K562 (cell line): Measurements from ENCODE around the gene BRINP1. TPM values are rescaled to one million over a fixed set of nuclear protein-coding genes. Genes with fewer than 3 reads are reported as not detected.

Source experiments
- ARID4B ChIP-seq: sonication (generic); formaldehyde crosslinking; IDR thresholded peaks from 2 replicates; pipeline ENCODE4 v1.8.0; 2022; ENCODE audit warnings: mild to moderate bottlenecking, missing genetic modification reagents
- CEBPZ ChIP-seq: fragments of 150-350 bp; IDR thresholded peaks from 2 replicates; pipeline ENCODE4 v1.6.1; 2014; ENCODE audit warnings: low read depth, mild to moderate bottlenecking, low read length, borderline replicate concordance
- KLF13 ChIP-seq: fragments of 450-650 bp; IDR thresholded peaks from 2 replicates; pipeline ENCODE4 v1.6.1; 2016; ENCODE audit warnings: missing genetic modification characterization, low read depth, mild to moderate bottlenecking, missing compliant biosample characterization, moderate library complexity, borderline replicate concordance
- TRIM28 ChIP-seq: fragments of 450-650 bp; IDR thresholded peaks from 2 replicates; pipeline ENCODE4 v1.6.1; 2017
- ZNF12 ChIP-seq: sonication (generic); formaldehyde crosslinking; IDR thresholded peaks from 2 replicates; pipeline ENCODE4 v1.4.0; 2020; ENCODE audit warnings: mild to moderate bottlenecking, missing genetic modification reagents
- ZNF431 ChIP-seq: sonication (generic); formaldehyde crosslinking; IDR thresholded peaks from 2 replicates; pipeline ENCODE4 v1.8.0; 2022; ENCODE audit warnings: mild to moderate bottlenecking, missing genetic modification reagents
- polyA plus RNA-seq, 8 experiments: library from polyadenylated mRNA; depleted of rRNA in 4 of 8; stranded (reverse) in 5 of 8; unstranded in 3 of 8; fragments of >200 nt; fragmentation: Nextera tagmentation in 2 of 8; fragmentation: Illumina TruSeq in 1 of 8; extraction: Ambion mirVana in 2 of 8; extraction: Trizol in 1 of 8; gene quantifications; 2 replicates each; pipeline versions ENCODE4 v1.2.1 to v1.2.3, GENCODE V29; 2011 to 2014; ENCODE audit warnings: inconsistent platforms in 1 of 8, missing spikeins in 1 of 8
- total RNA-seq, 7 experiments: library from RNA; depleted of rRNA in 6 of 7; stranded (reverse); fragments of >200 nt in 6 of 7; fragmentation: Illumina TruSeq in 2 of 7; extraction: Trizol in 2 of 7; gene quantifications; 2 replicates each; pipeline versions ENCODE4 v1.2.1 to v1.2.3, GENCODE V29; 2011 to 2021; ENCODE audit warnings: low replicate concordance in 1 of 7

The BRINP1 gene
- total and polyA plus RNA-seq, 9 of the 15 experiments (the other 6 are each of a cell fraction or from before 2014, with no cell fraction given), result not detected

- TF ChIP-seq ARID4B (CRISPR knock-in tag) (no peak), CEBPZ (no peak), ZNF431 (CRISPR knock-in tag) (no peak), ZNF12 (no peak), KLF13 (tag) (no peak), TRIM28 (no peak)
- TF ChIP-seq, all 486 proteins: peak for 0
These were observed 220.4 kb downstream of the BRINP1 start (continued) for GRCh38 chr9:119148855-119149254.
